ENCODE measurements around the gene HIVEP2. TPM values are rescaled to one million over a fixed set of nuclear protein-coding genes. Genes with fewer than 3 reads are reported as not detected.

The HIVEP2 gene
- total and polyA plus RNA-seq, 9 donors = 8.4 to 58.9 (median 32.1) TPM

DNA sequence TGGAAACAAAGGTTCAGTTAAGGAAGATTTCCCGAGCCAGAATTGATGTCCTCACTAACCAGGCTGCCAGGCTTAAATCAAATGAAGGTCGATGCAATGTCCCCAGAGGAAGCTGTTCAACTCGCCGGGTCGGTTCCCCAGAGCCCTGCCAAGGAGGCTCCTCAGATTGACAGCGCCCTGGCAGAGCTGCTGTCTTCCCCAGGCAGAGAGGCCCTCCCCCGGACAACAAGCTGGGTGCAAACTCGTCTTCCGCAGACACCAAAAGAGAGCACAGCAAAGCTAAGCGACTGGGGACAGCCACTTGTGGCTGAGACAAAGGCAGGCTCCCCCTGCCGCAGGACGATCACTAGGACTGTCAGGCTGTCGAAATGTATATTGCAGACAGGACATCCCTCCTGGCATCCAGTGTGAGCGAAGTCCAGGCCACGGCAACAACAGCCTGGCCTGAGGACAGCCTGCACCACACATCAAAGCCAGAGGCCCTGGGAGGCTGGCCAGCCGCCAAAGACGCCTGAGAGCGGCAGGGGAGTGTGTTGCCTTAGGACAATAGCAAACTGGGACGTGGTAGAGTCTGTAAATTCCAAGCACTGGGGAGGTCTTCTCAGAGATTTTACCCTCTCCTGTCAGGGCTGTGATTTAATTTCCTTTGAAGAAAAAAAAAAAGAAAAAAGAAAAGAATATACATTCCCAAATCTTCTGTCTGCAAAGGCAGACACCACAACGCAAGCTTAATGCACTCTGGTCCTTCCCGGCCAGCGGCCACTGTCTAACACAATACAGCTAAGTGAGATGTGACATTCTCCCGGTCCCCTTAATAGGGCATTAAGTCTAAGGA lies 99.1 kb downstream of the HIVEP2 start:
- WGBS, 3 donors = 12 to 13% (median 12%) methylated on average over 23 of the region's 23 CpGs
- Histone ChIP-seq H3K27me3 (no peaks in the 10 kb centered on the region), H3K9me3 (no peaks in the 10 kb centered on the region), H3K27ac (peak overlapping the region; percentile 28), H3K36me3 (no peaks in the 10 kb centered on the region), H3K4me1 (ENCODE audit: insufficient read depth) (peaks cover 13% of the 10 kb centered on the region), H3K4me3 (peak overlapping the region; percentile 10)
- intact Hi-C loops (cut with DNase I) = loop anchor here in 1 of 4 donors (10.0 kb wide), 1 partner anchor 99 kb away; the partner anchor contains the start of gene HIVEP2
- peak; percentile 81 to 92 (median 88) for DNase-seq
- TF ChIP-seq EP300 (IDR thresholded peaks at IDR 0.05) (no peak), POLR2A (IDR thresholded peaks at IDR 0.05) (no peak)
- TF ChIP-seq, protein P1, sequence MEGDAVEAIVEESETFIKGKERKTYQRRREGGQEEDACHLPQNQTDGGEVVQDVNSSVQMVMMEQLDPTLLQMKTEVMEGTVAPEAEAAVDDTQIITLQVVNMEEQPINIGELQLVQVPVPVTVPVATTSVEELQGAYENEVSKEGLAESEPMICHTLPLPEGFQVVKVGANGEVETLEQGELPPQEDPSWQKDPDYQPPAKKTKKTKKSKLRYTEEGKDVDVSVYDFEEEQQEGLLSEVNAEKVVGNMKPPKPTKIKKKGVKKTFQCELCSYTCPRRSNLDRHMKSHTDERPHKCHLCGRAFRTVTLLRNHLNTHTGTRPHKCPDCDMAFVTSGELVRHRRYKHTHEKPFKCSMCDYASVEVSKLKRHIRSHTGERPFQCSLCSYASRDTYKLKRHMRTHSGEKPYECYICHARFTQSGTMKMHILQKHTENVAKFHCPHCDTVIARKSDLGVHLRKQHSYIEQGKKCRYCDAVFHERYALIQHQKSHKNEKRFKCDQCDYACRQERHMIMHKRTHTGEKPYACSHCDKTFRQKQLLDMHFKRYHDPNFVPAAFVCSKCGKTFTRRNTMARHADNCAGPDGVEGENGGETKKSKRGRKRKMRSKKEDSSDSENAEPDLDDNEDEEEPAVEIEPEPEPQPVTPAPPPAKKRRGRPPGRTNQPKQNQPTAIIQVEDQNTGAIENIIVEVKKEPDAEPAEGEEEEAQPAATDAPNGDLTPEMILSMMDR (IDR thresholded peaks at IDR 0.05) = peak in 1 of 3 donors; percentile 10

DNA sequence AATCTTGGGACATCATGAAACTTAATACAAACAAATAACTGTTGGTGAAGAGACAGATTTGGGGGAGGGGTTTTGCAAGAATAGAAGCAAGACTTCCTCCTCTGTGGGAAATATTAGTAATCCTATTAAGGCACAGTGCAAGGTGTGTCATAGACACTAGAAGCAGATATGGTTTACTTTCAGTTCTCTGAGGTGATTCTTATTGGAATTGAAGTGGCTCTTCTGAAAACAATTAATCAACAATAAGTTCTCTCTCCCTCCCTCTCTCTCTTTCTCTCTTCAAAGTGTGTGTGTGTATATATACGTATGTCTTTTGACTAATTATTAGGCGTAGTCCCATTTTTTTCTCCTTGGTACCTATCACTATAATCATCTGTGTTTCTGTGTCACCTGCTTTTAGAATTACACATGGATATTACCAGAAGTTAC lies 99.8 kb downstream of the HIVEP2 start:
- Histone ChIP-seq H3K36me3 (no peaks in the 10 kb centered on the region), H3K27me3 (no peaks in the 10 kb centered on the region), H3K4me1 (ENCODE audit: insufficient read depth) (peaks cover 11% of the 10 kb centered on the region), H3K4me3 (no peak overlapping the region), H3K9me3 (no peaks in the 10 kb centered on the region), H3K27ac (peak overlapping the region in 1 of 2 donors; percentile 28)
- 77 to 92% (median 82%) methylated on average over 2 of the region's 2 CpGs for WGBS, 3 donors
- intact Hi-C loops (cut with DNase I) = loop anchor here in 1 of 4 donors (10.0 kb wide), 1 partner anchor 100 kb away; the partner anchor contains the start of gene HIVEP2
- TF ChIP-seq EP300 (IDR thresholded peaks at IDR 0.05) (no peak), POLR2A (IDR thresholded peaks at IDR 0.05) (no peak)
- TF ChIP-seq, protein P1 (IDR thresholded peaks at IDR 0.05) = no peak
- no peak for DNase-seq

DNA sequence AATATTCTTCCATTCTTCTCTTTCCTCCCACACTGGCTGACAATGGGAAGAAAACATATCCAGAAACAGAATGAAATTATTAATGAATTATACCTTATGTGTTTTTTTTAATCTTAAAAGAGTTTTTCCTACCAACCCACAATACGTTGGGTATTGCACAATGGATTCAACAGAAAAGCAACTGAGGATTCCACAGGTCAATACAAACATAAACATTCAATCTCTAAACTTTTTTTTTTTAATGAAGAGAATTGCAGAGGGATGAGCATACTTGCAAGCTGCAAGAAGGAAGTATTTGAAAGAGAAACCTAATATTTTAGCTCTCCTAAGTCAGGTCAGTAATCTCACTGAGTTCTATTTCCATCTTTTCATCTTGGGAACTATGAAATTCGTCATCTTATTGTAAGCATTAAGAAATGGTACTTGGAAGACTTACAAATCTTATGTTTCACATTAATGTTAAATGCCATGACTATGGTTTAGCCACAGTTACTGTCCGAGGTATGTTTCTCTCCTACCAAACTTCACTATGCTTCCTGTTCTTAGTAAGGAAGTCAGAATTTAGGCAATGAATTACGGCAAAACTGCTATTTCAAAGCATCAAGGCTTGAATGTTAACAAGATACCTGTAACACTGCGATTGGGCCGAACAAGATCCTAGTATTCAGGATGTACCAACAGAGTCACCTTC lies 100.8 kb downstream of the HIVEP2 start:
- intact Hi-C loops (cut with DNase I) = loop anchor here in 2 of 4 donors (5.0 to 10.0 kb wide), 2 partner anchors 101 to 218 kb away; partner anchors contain the start of genes AIG1 (in 1 of the 2) and HIVEP2 (in 1 of the 2)
- H3K27me3 ChIP-seq = no peaks in the 10 kb centered on the region
- TF ChIP-seq, protein P1 (IDR thresholded peaks at IDR 0.05) = no peak
- no peak for TF ChIP-seq POLR2A (IDR thresholded peaks at IDR 0.05)
- TF ChIP-seq EP300 (IDR thresholded peaks at IDR 0.05) = no peak
- no peak overlapping the region for H3K27ac ChIP-seq
- H3K4me3 ChIP-seq = no peak overlapping the region
- H3K4me1 ChIP-seq (ENCODE audit: insufficient read depth) = peaks cover 11% of the 10 kb centered on the region
- WGBS, 3 donors = 55 to 66% (median 59%) methylated on average over 6 of the region's 6 CpGs
- no peak for DNase-seq
- no peaks in the 10 kb centered on the region for H3K36me3 ChIP-seq
- no peaks in the 10 kb centered on the region for H3K9me3 ChIP-seq

DNA sequence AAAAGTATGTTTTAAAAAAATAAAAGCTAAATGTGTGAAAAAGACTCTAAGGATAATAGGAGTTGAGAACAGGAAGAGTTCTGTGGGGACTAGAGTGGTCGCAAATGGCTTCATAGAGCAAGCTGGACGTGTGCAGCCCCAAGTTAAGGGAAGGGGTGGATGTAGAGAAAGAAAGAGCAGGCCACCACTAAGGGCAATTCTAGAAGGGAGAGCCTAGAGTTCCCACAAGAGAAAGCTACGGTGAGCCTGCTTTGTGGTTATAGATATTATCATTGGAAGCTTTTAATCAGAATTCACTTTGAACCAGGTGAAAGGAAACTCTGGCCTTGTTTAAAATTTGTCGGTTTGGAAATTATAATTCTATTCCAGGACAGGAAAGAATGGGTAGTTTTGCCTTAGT lies 101.6 kb downstream of the HIVEP2 start:
- Histone ChIP-seq H3K27ac (no peak overlapping the region), H3K27me3 (no peaks in the 10 kb centered on the region), H3K4me3 (no peak overlapping the region), H3K9me3 (no peaks in the 10 kb centered on the region), H3K4me1 (ENCODE audit: insufficient read depth) (peaks cover 11% of the 10 kb centered on the region), H3K36me3 (no peaks in the 10 kb centered on the region)
- intact Hi-C loops (cut with DNase I) = loop anchor here in 2 of 4 donors (5.0 to 10.0 kb wide), 2 partner anchors 101 to 219 kb away; partner anchors contain the start of genes AIG1 (in 1 of the 2) and HIVEP2 (in 1 of the 2)
- no peak for TF ChIP-seq EP300 (IDR thresholded peaks at IDR 0.05)
- TF ChIP-seq, protein P1 (IDR thresholded peaks at IDR 0.05) = no peak
- TF ChIP-seq POLR2A (IDR thresholded peaks at IDR 0.05) = no peak
- WGBS, 3 donors = 86 to 87% (median 86%) methylated on average over 4 of the region's 4 CpGs
- no peak for DNase-seq
